Peyer's patch (tissue), 4 donors: ENCODE measurements around the gene TRIM2.

Experiments used
- CTCF ChIP-seq, 6 experiments: fragments of 450-650 bp in 4 of 6; fragments of 200-600 bp in 2 of 6; sonication (generic) in 1 of 6; IDR thresholded peaks; one replicate each; pipeline ENCODE4 v1.5.1; 2017 to 2019; ENCODE audit warnings: antibody characterized with exemption in 6 of 6, mild to moderate bottlenecking in 3 of 6, moderate library complexity in 1 of 6
- POLR2A ChIP-seq, 2 donors: fragments of 450-650 bp; IDR thresholded peaks; one replicate each; pipeline ENCODE4 v1.5.1; 2017; ENCODE audit warnings: antibody characterized with exemption in 2 of 2, mild to moderate bottlenecking in 2 of 2, moderate library complexity in 2 of 2

GRCh38 chr4:153239409-153239808 lies 35.2 kb downstream of the TRIM2 start:
- TF ChIP-seq CTCF (IDR thresholded peaks at IDR 0.05) (no peak), POLR2A (IDR thresholded peaks at IDR 0.05) (no peak)
